SIG-M5 (cell line): ENCODE data around the gene TYW1.
"Not testable (repeated sequence)": the region's sequence is repeated elsewhere in the genome, so short reads cannot be mapped to it uniquely, and the experiment has no call there.

Source experiments
- DNase-seq: peaks from one replicate; lab custom pipeline; 2025; lab: John Stamatoyannopoulos, UW

Gene TYW1

DNA sequence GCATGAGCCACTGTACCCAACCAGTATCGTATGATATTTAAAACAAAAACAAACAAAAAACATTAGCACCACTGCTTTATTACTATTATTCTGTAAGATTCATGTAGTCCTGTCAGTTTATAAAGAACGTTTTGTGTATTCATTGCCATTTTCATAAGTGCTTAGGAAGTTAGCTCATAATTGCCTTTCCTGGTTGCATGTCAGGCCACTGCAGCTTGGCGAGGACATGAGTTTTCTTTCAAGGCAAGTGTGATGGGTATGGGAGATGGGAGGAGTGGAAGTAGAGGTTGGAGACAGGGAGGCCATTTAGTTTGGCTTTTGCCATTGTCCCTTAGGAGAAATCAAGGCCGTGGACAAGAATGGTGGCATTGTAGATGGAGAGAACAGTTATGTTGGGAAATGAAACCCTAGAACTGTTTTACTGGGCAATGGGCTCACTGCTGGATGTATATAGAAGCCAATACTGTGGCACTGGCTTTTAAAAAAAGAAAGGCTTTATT is 48.9 kb downstream of the TYW1 start:
- DNase-seq, result no peak

DNA sequence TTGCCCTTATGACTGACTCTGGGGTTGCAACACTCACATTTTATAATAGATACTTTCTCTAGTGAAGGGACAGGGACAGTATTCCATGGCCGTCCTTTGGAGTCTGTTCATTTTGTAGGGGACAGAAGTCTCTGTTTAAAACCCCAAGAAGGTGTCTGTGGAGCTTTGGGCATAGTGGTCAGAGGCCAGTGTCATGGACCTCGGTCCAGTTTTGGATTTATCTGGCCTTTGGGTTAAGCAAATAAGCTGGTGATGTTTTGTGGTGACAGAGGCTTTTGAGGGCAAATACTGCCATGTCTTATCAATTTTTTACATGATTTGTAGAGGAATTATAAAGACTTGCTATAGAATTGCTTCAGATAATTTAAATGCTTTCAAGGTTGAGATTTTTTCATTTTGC is 50.2 kb downstream of the TYW1 start:
- not testable (repeated sequence) for DNase-seq

DNA sequence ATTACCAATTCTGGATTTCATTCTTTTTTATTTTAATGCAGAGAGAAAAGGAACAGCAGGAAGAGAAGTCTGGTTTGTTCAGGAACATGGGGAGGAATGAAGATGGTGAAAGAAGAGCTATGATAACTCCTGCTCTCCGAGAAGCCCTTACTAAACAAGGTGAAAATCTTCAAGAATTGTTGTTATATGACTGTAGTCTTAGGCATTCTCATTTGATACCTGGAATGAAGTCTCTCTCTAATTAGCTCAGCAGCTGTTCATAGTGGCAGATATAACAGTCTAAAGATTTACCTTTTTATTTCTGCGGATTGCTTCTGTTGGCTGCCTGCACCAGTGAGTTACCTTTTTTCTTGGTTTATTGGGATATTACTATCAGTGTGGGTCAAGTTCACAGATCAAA is 53.3 kb downstream of the TYW1 start:
- not testable (repeated sequence) for DNase-seq

DNA sequence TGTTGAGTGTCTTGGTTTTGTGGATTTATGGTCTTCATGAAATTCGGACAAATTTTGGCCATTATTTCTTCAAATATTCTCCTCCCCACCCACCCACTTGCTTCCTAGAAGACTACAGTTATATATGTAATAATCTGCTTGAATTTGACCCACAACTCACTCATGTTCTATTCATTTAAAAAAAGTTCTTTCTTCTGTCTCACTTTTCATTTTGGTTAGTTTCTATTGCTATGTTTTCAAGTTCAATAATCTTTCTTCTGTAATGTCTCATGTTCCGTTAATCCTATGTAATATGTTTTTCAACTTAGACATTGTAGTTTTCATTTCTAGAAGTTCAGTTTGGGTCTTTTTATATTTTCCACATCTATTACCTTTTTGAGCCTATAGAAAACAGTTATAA is 55.5 kb downstream of the TYW1 start:
- not testable (repeated sequence) for DNase-seq

GRCh38 chr7:67056683-67057082 is 60.0 kb downstream of the TYW1 start:
- no peak for DNase-seq

DNA sequence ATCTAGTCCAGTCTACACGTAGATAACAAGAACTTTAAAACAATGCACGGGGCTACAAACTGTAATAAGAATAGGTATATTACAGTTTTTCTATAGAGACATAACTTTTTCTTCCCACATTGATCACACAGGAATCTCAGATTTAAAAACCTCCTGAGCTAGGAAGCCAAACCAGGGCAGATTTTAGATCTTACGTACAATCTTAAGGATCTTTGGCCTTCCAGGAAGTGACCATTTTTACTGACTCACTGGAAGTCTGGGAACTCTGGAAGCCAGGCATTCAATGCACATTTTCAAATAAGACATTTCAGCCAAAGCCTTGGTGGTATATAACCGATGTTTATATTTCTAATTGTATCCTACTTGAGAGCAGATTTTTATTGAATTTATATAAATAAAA is 64.7 kb downstream of the TYW1 start:
- not testable (repeated sequence) for DNase-seq

GRCh38 chr7:67062802-67063201 is 66.2 kb downstream of the TYW1 start:
- not testable (repeated sequence) for DNase-seq

- DNase-seq, result not testable (repeated sequence)
These were observed 70.5 kb downstream of the TYW1 start for GRCh38 chr7:67066950-67067622.

- not testable (repeated sequence) for DNase-seq
These were observed 79.5 kb downstream of the TYW1 start for GRCh38 chr7:67076120-67076519.

- DNase-seq, result not testable (repeated sequence)
These were observed 86.2 kb downstream of the TYW1 start for GRCh38 chr7:67082880-67083279.

DNA sequence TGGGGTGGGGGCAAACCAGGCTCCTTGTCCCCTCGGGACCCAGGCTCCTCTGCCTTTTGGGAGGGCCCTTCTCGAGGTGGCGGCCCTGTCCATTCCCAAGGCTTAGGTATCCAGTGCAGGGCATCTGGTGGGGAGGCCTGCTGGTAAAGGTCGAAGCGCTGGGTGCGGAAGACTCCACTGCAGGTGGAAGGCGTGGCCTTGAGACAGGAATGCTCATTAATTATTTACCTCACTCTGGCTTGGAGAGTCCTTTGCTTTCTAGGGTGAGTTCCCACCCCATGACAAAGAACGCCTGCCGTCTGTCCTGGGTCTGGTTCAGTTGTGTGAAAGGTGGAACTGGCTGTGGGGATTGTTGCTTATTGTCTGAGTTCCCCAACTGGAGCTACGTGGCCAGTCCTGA is 92.6 kb downstream of the TYW1 start:
- DNase-seq, result not testable (repeated sequence)

GRCh38 chr7:67091053-67091452 is 94.4 kb downstream of the TYW1 start:
- not testable (repeated sequence) for DNase-seq

GRCh38 chr7:67098031-67098430 is 101.4 kb downstream of the TYW1 start:
- not testable (repeated sequence) for DNase-seq

DNA sequence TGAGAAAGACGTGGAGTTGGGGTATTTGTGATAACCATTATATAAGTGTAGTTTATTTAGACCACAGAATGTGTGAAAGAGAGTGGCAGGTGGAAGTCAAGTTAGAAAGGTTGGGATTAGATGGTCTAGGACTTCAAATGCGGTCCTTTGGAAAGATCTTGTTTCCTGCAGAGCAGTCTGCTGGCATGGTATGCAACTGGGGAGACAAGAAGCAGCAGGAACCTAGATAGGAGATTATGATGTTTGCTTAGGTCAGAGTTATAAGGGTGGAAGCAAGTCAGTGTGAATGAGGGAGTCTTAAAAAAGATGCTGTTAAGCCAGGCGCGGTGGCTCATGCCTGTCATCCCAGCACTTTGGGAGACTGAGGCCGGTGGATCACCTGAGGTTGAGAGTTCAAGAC is 102.8 kb downstream of the TYW1 start:
- DNase-seq, result not testable (repeated sequence)

GRCh38 chr7:67100038-67100437 is 103.4 kb downstream of the TYW1 start:
- DNase-seq, result not testable (repeated sequence)

DNA sequence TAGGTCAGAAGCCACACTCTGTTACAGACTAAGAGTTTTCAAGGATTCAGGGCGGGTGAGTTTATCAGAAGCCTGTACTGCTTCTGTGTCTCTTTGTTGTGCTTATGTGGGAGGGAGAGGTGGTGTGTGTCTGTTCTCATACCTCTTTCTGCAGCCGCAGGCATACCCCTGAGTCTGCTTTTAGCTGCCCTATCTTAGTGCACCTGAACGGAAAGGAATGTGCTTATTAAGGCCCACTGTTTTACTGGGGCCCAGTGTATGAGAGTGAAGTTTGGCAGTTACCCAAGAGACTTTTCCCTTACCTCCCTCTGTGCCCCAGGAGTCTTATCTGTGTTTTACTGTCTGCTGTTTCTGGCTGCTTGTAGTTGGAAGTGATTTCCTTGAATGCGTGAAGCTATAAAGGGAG is 104.3 kb downstream of the TYW1 start:
- no peak for DNase-seq

- DNase-seq, result not testable (repeated sequence)
These were observed 108.3 kb downstream of the TYW1 start for GRCh38 chr7:67104937-67105336.

DNA sequence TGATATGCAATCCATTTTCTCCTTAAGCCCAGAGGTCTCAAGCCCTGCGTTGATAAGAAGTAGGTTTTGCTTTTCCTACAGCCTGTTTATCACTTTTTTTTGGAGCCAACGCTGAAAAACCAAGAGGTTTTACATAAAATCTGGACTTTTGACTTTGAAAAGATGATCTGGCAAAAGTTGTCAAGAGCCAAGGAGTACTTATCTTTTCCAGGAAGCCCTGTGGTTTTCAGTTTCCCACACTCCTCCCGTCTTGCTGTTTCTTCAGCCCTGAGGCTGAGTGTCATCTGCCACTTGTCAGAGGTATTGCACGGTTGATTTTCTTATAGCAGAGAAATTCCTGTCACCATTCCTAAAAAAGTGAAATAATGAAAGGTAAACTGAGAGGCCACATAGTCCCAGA is 108.7 kb downstream of the TYW1 start:
- no peak for DNase-seq

DNA sequence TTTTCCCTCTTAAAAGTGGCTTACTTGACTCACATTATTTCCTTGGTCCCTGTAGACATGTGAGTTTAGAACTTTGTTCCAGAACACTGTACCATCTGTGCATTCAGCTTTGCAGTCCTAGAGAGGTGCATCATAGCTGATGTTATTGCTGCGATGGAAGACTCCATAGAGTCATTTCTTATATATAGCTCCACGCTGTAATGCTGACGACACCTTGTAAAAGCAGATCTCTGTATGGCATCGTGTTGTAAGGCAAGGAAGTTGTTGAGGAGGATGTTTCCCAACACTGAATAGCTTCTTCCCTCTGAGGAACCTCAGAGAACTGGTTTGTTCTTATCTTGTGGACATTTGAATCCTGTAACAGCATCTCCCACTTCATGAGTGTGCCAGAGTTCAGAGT is 109.6 kb downstream of the TYW1 start:
- DNase-seq, result not testable (repeated sequence)

DNA sequence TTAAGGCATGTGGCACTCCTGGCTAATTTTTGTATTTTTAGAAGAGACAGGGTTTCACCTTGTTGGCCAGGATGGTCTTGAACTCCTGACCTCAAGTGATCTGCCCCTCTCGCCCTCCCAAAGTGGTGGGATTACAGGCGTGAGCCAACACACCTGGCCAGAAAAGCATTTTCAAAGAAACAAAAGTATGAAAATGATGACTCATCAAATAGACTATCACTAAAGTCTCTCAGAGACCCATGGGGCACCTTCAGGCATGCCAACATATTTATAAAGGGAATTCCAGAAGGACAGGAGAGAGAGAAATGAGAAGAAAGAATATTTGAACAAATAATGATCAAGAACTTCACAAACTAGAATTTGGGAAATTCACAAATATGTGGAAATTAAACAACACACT is 114.7 kb downstream of the TYW1 start:
- not testable (repeated sequence) for DNase-seq

DNA sequence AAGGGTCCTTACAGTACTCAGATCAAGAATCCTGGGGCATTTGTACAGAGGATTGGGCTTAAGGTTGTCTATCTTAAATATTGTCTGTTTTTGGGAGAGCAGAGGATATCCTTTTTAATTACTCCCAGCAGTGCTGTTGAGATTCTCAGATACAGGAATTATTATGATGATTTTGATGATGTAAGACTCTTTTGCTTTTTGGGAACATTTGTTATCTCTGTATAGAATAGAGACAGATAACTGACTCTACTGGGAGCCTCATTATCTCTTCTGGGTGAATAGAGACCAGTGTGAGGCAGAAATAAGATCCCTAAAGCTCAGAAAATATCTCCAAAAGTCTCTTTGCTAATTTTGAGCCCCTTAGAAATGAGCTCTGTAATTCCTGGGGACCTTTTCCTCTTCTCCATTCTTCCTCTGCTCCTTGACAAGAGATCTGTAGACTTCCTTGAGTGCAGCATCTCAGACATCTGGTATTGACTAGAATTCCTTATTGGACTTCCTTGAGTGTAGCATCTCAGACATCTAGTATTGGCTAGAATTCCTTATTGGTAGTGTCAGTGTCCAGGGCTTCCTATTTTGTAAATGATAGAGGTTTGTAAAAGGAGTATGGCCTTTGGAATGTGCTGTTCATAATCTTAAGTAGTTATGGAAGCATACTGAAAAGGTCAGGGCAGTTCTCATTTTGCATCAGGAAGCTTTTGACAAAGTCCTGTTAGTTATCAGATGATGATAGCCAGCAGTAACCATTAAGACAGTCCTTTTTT is 118.0 kb downstream of the TYW1 start:
- not testable (repeated sequence) for DNase-seq

DNA sequence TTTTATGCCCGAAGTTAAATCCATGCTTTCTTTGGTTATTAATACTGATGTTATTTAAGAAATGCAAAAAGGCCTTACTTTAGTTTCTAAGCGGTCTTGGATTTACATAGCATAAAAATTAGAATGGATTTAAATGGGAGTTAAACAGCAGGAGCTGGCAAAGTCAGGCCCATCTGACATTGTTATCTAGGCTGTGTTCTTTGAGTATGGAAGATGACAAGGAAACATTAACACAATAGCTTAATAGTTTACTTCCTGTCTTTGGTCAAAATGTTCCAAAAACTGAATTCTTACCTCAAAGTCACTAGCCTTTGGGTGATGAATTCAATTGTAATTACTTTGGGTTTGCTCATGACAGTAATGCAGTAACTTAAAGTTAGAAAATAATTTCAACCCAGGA is 123.9 kb downstream of the TYW1 start:
- not testable (repeated sequence) for DNase-seq

GRCh38 chr7:67128257-67128656 is 131.6 kb downstream of the TYW1 start:
- not testable (repeated sequence) for DNase-seq
